HG03066 (cell line): Measurements from ENCODE around the gene USP48.
"Not testable (repeated sequence)": the region's sequence is repeated elsewhere in the genome, so short reads cannot be mapped to it uniquely, and the experiment has no call there.

Experiments used
- ATAC-seq: cut with Tn5 transposase; IDR thresholded peaks from one replicate; pipeline ENCODE4 v1.9.1; 2021; ENCODE audit warnings: low read depth; ENCODE audit not compliant: unreplicated experiment

Gene USP48

GRCh38 chr1:21776925-21777324 lies 6.0 kb downstream of the USP48 start:
- not testable (repeated sequence) for ATAC-seq

- no peak for ATAC-seq
Measured at GRCh38 chr1:21775985-21776562, 6.9 kb downstream of the USP48 start.

- ATAC-seq = no peak
Measured at GRCh38 chr1:21775550-21775914, 7.4 kb downstream of the USP48 start.

GRCh38 chr1:21774835-21775549 lies 8.0 kb downstream of the USP48 start:
- no peak for ATAC-seq

- ATAC-seq = no peak
Measured at GRCh38 chr1:21773585-21773984, 9.4 kb downstream of the USP48 start.

GRCh38 chr1:21771672-21772071 lies 11.3 kb downstream of the USP48 start:
- ATAC-seq = not testable (repeated sequence)

GRCh38 chr1:21770602-21771001 lies 12.3 kb downstream of the USP48 start:
- ATAC-seq = not testable (repeated sequence)

GRCh38 chr1:21770201-21770600 lies 12.7 kb downstream of the USP48 start:
- no peak for ATAC-seq

- ATAC-seq = not testable (repeated sequence)
Measured at GRCh38 chr1:21767106-21767505, 15.8 kb downstream of the USP48 start.

GRCh38 chr1:21766210-21766609 lies 16.7 kb downstream of the USP48 start:
- no peak for ATAC-seq

GRCh38 chr1:21764615-21765423 lies 18.1 kb downstream of the USP48 start:
- ATAC-seq = no peak

GRCh38 chr1:21763694-21764419 lies 19.1 kb downstream of the USP48 start:
- ATAC-seq = no peak

- no peak for ATAC-seq
Measured at GRCh38 chr1:21763236-21763635, 19.7 kb downstream of the USP48 start.

GRCh38 chr1:21762022-21762404 lies 20.9 kb downstream of the USP48 start:
- ATAC-seq = peak; percentile 49

- no peak for ATAC-seq
Measured at GRCh38 chr1:21761052-21761451, 21.9 kb downstream of the USP48 start.

GRCh38 chr1:21759818-21760217 lies 23.1 kb downstream of the USP48 start:
- no peak for ATAC-seq

- ATAC-seq = no peak
Measured at GRCh38 chr1:21759182-21759581, 23.8 kb downstream of the USP48 start.

- no peak for ATAC-seq
Measured at GRCh38 chr1:21758614-21759013, 24.3 kb downstream of the USP48 start.

- ATAC-seq = no peak
Measured at GRCh38 chr1:21756393-21757089, 26.4 kb downstream of the USP48 start.

GRCh38 chr1:21755067-21755466 lies 27.9 kb downstream of the USP48 start:
- no peak for ATAC-seq
